Measurements from ENCODE around the gene CERS3. TPM values are rescaled to one million over a fixed set of nuclear protein-coding genes. Genes with fewer than 3 reads are reported as not detected.

The CERS3 gene
- polyA plus RNA-seq, 1 experiment = not detected

DNA sequence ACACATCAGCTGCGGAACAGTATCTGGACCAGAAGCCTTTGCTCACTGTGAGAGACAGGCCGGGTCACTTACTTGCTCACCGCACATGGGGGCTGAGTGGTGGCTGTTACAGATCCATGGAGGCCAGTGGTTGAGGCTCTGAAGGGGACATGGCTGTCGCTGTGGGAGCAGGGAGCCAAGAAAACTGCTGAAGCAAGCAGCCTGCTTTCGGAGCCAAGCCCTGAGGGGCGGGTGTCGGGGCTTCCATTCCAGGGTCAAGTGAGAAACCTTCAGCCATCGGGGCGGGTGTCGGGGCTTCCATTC lies 144.7 kb downstream of the CERS3 start:
- ChIA-PET POLR2A (no interaction called here), CTCF (no interaction called here)
- DNase-seq (ENCODE audit: low read depth) = no peak
- TF ChIP-seq, protein P1, sequence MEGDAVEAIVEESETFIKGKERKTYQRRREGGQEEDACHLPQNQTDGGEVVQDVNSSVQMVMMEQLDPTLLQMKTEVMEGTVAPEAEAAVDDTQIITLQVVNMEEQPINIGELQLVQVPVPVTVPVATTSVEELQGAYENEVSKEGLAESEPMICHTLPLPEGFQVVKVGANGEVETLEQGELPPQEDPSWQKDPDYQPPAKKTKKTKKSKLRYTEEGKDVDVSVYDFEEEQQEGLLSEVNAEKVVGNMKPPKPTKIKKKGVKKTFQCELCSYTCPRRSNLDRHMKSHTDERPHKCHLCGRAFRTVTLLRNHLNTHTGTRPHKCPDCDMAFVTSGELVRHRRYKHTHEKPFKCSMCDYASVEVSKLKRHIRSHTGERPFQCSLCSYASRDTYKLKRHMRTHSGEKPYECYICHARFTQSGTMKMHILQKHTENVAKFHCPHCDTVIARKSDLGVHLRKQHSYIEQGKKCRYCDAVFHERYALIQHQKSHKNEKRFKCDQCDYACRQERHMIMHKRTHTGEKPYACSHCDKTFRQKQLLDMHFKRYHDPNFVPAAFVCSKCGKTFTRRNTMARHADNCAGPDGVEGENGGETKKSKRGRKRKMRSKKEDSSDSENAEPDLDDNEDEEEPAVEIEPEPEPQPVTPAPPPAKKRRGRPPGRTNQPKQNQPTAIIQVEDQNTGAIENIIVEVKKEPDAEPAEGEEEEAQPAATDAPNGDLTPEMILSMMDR (IDR thresholded peaks at IDR 0.05; ENCODE audit: insufficient read depth, low read depth, low read length) = no peak
- Histone ChIP-seq H3K36me3 (ENCODE audit: control insufficient read depth, insufficient read depth, low read length) (no peaks in the 10 kb centered on the region), H3K27me3 (ENCODE audit: control insufficient read depth, insufficient read depth, low read length) (no peaks in the 10 kb centered on the region), H3K4me3 (ENCODE audit: low read depth, low read length) (no peak overlapping the region)

DNA sequence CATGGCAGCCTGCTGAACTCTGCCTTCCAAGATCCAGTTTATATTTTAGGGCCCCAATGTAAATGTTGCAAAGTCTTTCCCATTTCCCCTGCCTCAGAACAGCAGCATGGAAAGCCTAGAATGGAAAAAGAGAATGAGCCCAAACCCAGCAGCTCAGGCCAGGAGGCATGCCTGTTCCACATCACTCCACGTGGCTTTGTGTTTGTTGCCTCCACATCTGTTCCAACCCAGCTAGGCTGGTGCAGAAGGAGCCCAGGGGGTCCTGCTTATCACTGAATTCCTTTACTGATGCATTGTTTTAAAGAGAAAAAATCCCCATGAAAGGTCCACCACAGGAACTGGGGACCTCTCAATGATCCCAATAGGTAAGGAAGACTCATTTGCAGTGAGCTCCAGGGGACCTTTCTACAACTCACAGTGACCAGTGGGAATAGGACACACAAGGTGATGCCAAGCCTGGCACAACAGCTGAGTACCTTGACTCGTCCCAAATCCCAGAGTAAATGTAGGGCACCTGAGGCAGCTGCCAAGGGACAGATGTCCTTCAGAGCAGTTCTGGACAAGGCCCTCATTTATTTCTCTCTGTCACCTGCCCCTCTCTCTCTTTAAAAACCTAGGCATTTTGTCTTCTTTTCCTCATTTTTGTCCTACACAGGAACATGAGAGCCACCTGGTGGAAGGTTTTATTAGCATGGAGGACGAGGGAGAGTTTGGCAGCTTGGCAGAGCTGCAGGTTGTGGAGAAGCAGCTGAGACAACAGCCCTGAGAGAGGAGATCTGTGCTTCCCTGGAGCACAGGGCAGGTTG lies 145.2 kb downstream of the CERS3 start:
- Histone ChIP-seq H3K36me3 (ENCODE audit: control insufficient read depth, insufficient read depth, low read length) (no peaks in the 10 kb centered on the region), H3K27me3 (ENCODE audit: control insufficient read depth, insufficient read depth, low read length) (no peaks in the 10 kb centered on the region), H3K4me3 (ENCODE audit: low read depth, low read length) (no peak overlapping the region)
- ChIA-PET CTCF (no interaction called here), POLR2A (no interaction called here)
- DNase-seq (ENCODE audit: low read depth) = no peak
- TF ChIP-seq, protein P1 (IDR thresholded peaks at IDR 0.05; ENCODE audit: insufficient read depth, low read depth, low read length) = no peak

GRCh38 chr15:100373942-100374341 lies 154.8 kb downstream of the CERS3 start:
- H3K27me3 ChIP-seq (ENCODE audit: control insufficient read depth, insufficient read depth, low read length) = no peaks in the 10 kb centered on the region
- no peaks in the 10 kb centered on the region for H3K36me3 ChIP-seq (ENCODE audit: control insufficient read depth, insufficient read depth, low read length)
- TF ChIP-seq, protein P1 (IDR thresholded peaks at IDR 0.05; ENCODE audit: insufficient read depth, low read depth, low read length) = no peak
- no peak for DNase-seq (ENCODE audit: low read depth)
- no peak overlapping the region for H3K4me3 ChIP-seq (ENCODE audit: low read depth, low read length)
- POLR2A ChIA-PET = no interaction called here
- CTCF ChIA-PET = no interaction called here

- Histone ChIP-seq H3K27me3 (ENCODE audit: control insufficient read depth, insufficient read depth, low read length) (no peaks in the 10 kb centered on the region), H3K36me3 (ENCODE audit: control insufficient read depth, insufficient read depth, low read length) (no peaks in the 10 kb centered on the region), H3K4me3 (ENCODE audit: low read depth, low read length) (no peak overlapping the region)
- CTCF ChIA-PET = no interaction called here
- TF ChIP-seq, protein P1 (IDR thresholded peaks at IDR 0.05; ENCODE audit: insufficient read depth, low read depth, low read length) = no peak
- no peak for DNase-seq (ENCODE audit: low read depth)
- POLR2A ChIA-PET = no interaction called here
These were observed 155.4 kb downstream of the CERS3 start for GRCh38 chr15:100373120-100373896.

GRCh38 chr15:100372739-100373119 lies 156.0 kb downstream of the CERS3 start:
- ChIA-PET CTCF (no interaction called here), POLR2A (no interaction called here)
- TF ChIP-seq, protein P1 (IDR thresholded peaks at IDR 0.05; ENCODE audit: insufficient read depth, low read depth, low read length) = no peak
- DNase-seq (ENCODE audit: low read depth) = no peak
- Histone ChIP-seq H3K4me3 (ENCODE audit: low read depth, low read length) (no peak overlapping the region), H3K36me3 (ENCODE audit: control insufficient read depth, insufficient read depth, low read length) (no peaks in the 10 kb centered on the region), H3K27me3 (ENCODE audit: control insufficient read depth, insufficient read depth, low read length) (no peaks in the 10 kb centered on the region)

All from BJ (cell line).